GM12891 (cell line): ENCODE results near the gene MTCL1.

ENCODE experiments used
- DNase-seq: peaks from one replicate; pipeline ENCODE4 v3.0.0; 2011; ENCODE audit warnings: low spot score; ENCODE audit not compliant: insufficient read length
- FAIRE-seq: peaks from 2 replicates; lab custom pipeline; 2011; peaks lifted over from hg19 to GRCh38; lab: Jason Lieb, UNC
- PAX5 ChIP-seq: IDR thresholded peaks from 2 replicates; pipeline ENCODE4 v1.6.1; 2011; ENCODE audit warnings: low read length, moderate library complexity, mild to moderate bottlenecking; ENCODE audit not compliant: insufficient read depth, severe bottlenecking
- POLR2A ChIP-seq: IDR thresholded peaks from 2 replicates; pipeline ENCODE4 v1.6.1; 2011; ENCODE audit warnings: low read depth, low read length, control low read depth
- POLR2AphosphoS5 ChIP-seq: IDR thresholded peaks from 2 replicates; pipeline ENCODE4 v1.6.1; 2011; ENCODE audit warnings: low read depth, low read length, control low read depth
- POU2F2 ChIP-seq: IDR thresholded peaks from 2 replicates; pipeline ENCODE4 v1.6.1; 2011; ENCODE audit warnings: low read depth, mild to moderate bottlenecking, control low read depth, low read length, moderate library complexity
- SPI1 ChIP-seq: IDR thresholded peaks from 2 replicates; pipeline ENCODE4 v1.6.1; 2011; ENCODE audit warnings: low read depth, low read length, control low read depth
- TAF1 ChIP-seq: IDR thresholded peaks from 2 replicates; pipeline ENCODE4 v1.6.1; 2011; ENCODE audit warnings: low read depth, low read length, control low read depth

Gene MTCL1

GRCh38 chr18:8771930-8772329 is 66.6 kb downstream of the MTCL1 start:
- DNase-seq (no peak), FAIRE-seq (no peak)
- TF ChIP-seq POLR2A: no peak
- no peak for TF ChIP-seq PAX5
- no peak for TF ChIP-seq POLR2AphosphoS5
- TF ChIP-seq TAF1: no peak
- no peak for TF ChIP-seq SPI1
- TF ChIP-seq POU2F2: no peak

DNA sequence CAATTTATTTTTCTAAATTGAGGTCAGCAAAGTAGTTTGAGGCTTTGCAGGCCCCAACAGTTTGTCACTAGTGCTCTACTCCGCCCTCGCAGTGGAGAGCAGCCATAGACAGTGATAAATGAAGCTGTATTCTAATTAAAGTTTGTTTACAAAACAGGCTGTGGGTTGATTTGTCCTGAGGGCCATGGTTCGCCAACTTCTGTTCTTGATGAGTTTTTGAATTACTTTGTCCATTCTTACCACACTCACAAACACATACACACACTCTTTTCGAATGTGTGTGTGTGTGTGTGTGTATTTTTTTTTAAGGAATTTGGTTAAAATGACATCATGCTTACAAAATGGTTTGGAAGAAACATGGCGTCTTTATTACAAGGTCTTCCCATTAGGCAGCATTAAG is 68.6 kb downstream of the MTCL1 start:
- TF ChIP-seq PAX5 (no peak), POLR2AphosphoS5 (no peak), POU2F2 (no peak), SPI1 (no peak), TAF1 (no peak), POLR2A (no peak)
- DNase-seq (no peak), FAIRE-seq (no peak)

GRCh38 chr18:8776013-8776943 is 70.9 kb downstream of the MTCL1 start:
- TF ChIP-seq POLR2A (no peak), TAF1 (no peak), SPI1 (no peak), POLR2AphosphoS5 (no peak)
- DNase-seq: no peak
- FAIRE-seq: no peak

DNA sequence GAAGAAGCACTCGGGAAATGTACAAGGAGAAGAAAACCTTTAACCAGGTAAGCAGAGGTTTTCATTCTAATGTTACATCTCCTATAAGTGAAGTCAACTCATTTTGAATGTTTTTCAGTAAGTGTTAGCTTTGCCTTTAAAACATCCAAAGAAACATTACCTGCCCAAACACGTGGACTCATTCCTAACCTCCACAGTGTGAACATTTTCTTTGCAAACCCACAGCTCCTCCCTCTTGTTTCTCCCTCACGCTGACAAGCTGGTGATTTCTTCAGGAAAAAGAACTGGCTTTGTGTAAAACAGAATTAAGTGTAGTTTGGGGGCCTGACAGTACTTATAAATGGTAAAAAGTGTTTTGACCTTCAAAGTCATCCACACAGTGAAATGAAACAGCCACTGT is 72.5 kb downstream of the MTCL1 start:
- DNase-seq (no peak), FAIRE-seq (no peak)
- TF ChIP-seq POLR2AphosphoS5: no peak
- no peak for TF ChIP-seq TAF1
- TF ChIP-seq SPI1: no peak
- no peak for TF ChIP-seq POU2F2
- TF ChIP-seq POLR2A: no peak
- no peak for TF ChIP-seq PAX5

DNA sequence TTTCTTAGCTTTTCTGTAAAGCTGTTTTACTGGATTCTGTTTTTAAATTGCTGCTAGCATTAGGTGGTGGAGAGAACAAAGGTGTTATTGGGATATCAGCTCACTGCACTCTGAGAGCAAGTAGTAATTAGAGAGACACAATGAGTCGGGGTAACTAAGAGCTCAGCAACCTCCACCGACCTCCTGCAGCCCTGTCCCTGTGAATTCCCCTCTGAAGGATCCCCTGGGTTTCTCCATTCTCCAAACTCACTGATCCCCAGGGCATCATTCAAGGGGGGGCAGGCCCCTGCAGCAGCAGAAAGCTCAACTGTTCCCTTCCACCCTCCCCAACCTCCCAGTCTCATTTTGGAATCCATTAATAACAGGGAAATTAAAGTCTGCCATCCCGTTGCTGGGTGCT is 73.0 kb downstream of the MTCL1 start:
- no peak for TF ChIP-seq POLR2A
- TF ChIP-seq POU2F2: no peak
- TF ChIP-seq SPI1: no peak
- TF ChIP-seq POLR2AphosphoS5: no peak
- FAIRE-seq (no peak), DNase-seq (no peak)

DNA sequence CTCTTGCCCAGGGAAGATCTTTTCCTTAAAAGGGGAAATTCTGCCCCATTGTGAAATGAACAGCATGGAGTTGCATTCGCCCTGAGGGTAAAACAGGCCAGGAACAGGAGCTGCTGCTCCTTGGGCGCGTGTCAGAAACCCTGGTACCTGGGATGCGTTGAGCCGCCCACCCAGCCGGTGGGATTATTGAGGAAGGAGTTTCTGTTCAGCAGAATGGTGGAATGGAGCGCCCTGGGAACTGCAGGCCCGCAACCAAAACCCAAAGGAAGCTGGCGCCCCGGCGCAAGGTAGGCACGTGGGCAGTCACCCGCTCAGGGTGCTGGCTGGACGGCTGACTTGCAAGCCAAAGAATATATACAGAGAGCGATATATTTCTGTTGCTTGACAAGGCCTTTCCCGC is 73.5 kb downstream of the MTCL1 start:
- FAIRE-seq: no peak
- DNase-seq: no peak
- TF ChIP-seq POLR2AphosphoS5 (no peak), PAX5 (no peak), POU2F2 (no peak), TAF1 (no peak), SPI1 (no peak), POLR2A (no peak)

GRCh38 chr18:8779251-8779650 is 73.9 kb downstream of the MTCL1 start:
- FAIRE-seq (no peak), DNase-seq (no peak)
- TF ChIP-seq PAX5: no peak
- TF ChIP-seq POLR2AphosphoS5: no peak
- TF ChIP-seq SPI1: no peak
- TF ChIP-seq POLR2A: no peak
- no peak for TF ChIP-seq POU2F2
- TF ChIP-seq TAF1: no peak

DNA sequence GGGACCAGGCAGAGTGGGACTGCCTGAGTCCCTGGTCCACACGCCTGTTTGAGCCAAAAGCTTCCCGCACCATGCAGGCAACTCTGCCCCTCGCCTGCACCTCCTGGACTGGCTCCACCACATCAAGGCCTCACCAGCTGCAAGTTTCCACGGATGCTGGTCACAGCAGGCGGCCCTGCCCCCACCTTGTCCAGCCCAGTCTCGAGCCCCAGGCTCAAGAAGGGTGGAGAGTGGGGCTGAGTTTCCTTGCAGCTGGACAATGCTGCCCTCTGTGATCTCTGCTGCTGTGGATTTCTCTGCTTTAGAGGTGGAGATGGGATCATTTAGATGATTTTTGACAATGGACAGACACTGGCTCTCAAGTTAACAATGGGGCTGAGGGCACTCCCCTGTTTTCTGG is 74.9 kb downstream of the MTCL1 start:
- DNase-seq (no peak), FAIRE-seq (no peak)
- no peak for TF ChIP-seq POLR2A
- no peak for TF ChIP-seq PAX5
- no peak for TF ChIP-seq SPI1
- no peak for TF ChIP-seq TAF1
- no peak for TF ChIP-seq POLR2AphosphoS5
- no peak for TF ChIP-seq POU2F2

GRCh38 chr18:8781671-8782070 is 76.3 kb downstream of the MTCL1 start:
- FAIRE-seq: no peak
- DNase-seq: no peak
- TF ChIP-seq POLR2AphosphoS5 (no peak), TAF1 (no peak), POLR2A (no peak), PAX5 (no peak), POU2F2 (no peak), SPI1 (no peak)
